SK-N-MC (cell line): Measurements from ENCODE around the gene ITPR3.

Experiments
- EZH2 ChIP-seq: fragments of 200-600 bp; sonication (generic); IDR thresholded peaks from one replicate; pipeline ENCODE4 v1.6.1; 2017; ENCODE audit warnings: antibody characterized with exemption
- FOXP2 ChIP-seq: optimal IDR thresholded peaks from 2 replicates; pipeline ENCODE3; 2011; ENCODE audit warnings: mild to moderate bottlenecking, moderate library complexity; ENCODE audit not compliant: insufficient read depth; ENCODE audit errors: extremely low read length, control extremely low read depth

DNA sequence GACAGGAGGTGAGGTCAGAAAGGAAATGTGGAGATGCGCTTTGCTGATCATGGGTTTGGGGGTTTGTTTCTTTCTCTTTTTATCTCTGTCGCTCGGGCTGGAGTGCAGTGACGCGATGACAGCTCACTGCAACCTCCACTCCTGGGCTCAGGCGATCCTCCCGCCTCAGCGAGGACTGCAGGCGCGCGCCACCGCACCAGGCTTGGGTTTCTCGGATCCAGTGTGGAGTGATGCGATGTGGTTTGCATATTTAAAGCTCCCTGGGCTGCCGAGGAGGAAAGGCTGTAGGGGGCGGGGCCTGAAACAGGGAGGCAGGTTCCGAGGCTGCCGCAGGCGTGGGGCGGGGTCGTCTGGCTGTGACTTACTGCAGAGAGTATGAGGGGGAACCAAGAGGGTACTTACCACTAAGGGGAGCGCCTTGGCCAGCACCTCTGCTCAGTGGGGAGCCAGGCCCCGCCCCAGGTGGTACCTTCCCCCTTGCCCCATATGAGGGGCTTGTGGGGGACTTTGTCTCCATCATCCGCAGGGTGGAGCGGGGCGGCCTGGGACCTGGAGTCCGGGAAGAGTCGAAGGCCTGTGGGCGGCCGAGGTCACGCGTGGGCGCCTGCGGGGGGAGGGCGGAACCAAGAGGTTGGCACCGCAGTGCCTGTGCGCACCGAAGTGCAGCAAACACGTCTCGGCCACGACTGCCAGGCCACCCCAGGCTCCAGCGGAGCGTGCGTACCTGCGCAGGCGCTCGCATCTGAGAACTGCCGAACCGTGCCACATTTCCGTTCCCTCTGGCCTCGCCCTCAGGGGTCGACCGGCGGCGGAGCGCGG, 28.3 kb upstream of the ITPR3 start:
- TF ChIP-seq FOXP2 (no peak), EZH2 (no peak)
